ENCODE measurements around the gene C1orf105.

C1orf105 gene

GRCh38 chr1:172452536-172453152, 32.2 kb downstream of the C1orf105 start:
- H3K4me3 ChIP-seq (replicated peaks; ENCODE audit: low read depth, low read length), result no peak overlapping the region
- DNase-seq (ENCODE audit: extremely low read depth, low read depth), result no peak
- TF ChIP-seq CTCF (IDR thresholded peaks at IDR 0.05; ENCODE audit: low read depth, low read length, missing control alignments), result no peak

- DNase-seq (ENCODE audit: extremely low read depth, low read depth), result no peak
- no peak overlapping the region for H3K4me3 ChIP-seq (replicated peaks; ENCODE audit: low read depth, low read length)
- no peak for TF ChIP-seq CTCF (IDR thresholded peaks at IDR 0.05; ENCODE audit: low read depth, low read length, missing control alignments)
Observed at GRCh38 chr1:172453153-172453545, 32.7 kb downstream of the C1orf105 start.

GRCh38 chr1:172453607-172454006, 33.1 kb downstream of the C1orf105 start:
- no peak for DNase-seq (ENCODE audit: extremely low read depth, low read depth)
- no peak overlapping the region for H3K4me3 ChIP-seq (replicated peaks; ENCODE audit: low read depth, low read length)
- no peak for TF ChIP-seq CTCF (IDR thresholded peaks at IDR 0.05; ENCODE audit: low read depth, low read length, missing control alignments)

GRCh38 chr1:172455451-172455850, 35.0 kb downstream of the C1orf105 start:
- no peak for DNase-seq (ENCODE audit: extremely low read depth, low read depth)
- H3K4me3 ChIP-seq (replicated peaks; ENCODE audit: low read depth, low read length), result no peak overlapping the region
- TF ChIP-seq CTCF (IDR thresholded peaks at IDR 0.05; ENCODE audit: low read depth, low read length, missing control alignments), result no peak

GRCh38 chr1:172456344-172456769, 35.9 kb downstream of the C1orf105 start:
- TF ChIP-seq CTCF (IDR thresholded peaks at IDR 0.05; ENCODE audit: low read depth, low read length, missing control alignments), result no peak
- H3K4me3 ChIP-seq (replicated peaks; ENCODE audit: low read depth, low read length), result no peak overlapping the region
- DNase-seq (ENCODE audit: extremely low read depth, low read depth), result no peak

GRCh38 chr1:172457479-172458130, 37.1 kb downstream of the C1orf105 start:
- no peak for DNase-seq (ENCODE audit: extremely low read depth, low read depth)
- no peak for TF ChIP-seq CTCF (IDR thresholded peaks at IDR 0.05; ENCODE audit: low read depth, low read length, missing control alignments)

More at GRCh38 chr1:172457479-172458130, 37.1 kb downstream of the C1orf105 start:
- H3K4me3 ChIP-seq (replicated peaks; ENCODE audit: low read depth, low read length), result no peak overlapping the region

Data from HFF-Myc (cell line).